ENCODE data around the gene SUMF2.
"Not testable (repeated sequence)": the region's sequence is repeated elsewhere in the genome, so short reads cannot be mapped to it uniquely, and the experiment has no call there.

The SUMF2 gene

DNA sequence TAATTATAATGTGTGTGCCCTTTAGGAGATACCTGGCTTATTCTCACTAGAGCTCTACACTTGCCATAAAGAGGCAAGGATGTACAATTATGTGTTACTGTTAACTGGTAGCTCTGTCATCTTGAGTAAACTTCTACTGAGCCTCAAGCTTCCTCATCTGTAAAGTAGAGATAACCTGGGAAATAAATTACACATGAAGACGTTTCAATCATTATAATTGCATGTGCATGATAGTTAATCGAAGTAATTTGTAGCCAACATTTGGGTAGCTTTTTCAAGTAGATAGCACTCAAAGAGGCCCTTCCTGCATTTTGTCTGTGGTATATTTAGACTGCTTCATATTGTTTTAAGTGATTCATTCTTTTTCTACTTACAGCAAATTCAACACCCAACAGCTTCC, 10.1 kb upstream of the SUMF2 start:
- DNase-seq (ENCODE audit: extremely low read depth in 1 of 2, low read depth in 1 of 2), result no peak

DNA sequence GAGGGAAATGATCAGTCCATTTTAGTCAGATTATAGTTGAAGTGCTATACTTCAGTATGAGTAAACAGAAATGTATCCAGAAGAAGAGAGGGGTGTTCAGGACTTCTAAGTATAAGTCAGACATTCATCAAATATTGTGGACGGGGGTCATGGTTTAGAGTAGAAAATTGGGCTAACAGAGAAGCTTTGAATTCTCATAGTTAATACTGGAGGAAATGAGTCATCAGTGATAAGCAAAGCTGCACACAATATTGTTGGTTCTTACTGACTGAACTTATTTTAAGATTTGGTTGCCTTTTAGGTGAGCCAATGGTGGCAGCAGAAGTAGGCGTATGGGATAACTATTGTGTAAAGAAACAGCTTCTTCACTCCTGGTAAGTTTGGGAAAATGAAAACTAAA, 1.7 kb upstream of the SUMF2 start:
- no peak for DNase-seq (ENCODE audit: extremely low read depth in 1 of 2, low read depth in 1 of 2)

DNA sequence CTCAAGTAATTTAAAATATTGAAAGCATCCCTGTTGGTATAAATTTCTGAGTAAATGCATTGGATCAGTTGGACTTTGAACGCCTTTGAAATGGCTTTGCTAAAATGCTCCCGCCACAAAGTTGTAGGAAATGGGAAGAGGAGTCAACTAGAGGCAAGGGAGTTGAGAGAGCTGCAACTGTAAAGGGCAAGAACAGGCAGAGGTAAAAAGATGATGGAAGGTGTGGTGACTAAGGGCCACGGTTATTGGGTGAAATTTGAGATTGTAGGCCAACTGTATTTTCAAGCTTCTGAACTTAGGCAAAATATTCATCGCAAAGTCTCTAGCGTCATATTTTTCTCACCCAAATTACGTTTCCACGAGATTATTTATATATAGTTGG, 595 bp upstream of the SUMF2 start:
- no peak for DNase-seq (ENCODE audit: extremely low read depth in 1 of 2, low read depth in 1 of 2)

DNA sequence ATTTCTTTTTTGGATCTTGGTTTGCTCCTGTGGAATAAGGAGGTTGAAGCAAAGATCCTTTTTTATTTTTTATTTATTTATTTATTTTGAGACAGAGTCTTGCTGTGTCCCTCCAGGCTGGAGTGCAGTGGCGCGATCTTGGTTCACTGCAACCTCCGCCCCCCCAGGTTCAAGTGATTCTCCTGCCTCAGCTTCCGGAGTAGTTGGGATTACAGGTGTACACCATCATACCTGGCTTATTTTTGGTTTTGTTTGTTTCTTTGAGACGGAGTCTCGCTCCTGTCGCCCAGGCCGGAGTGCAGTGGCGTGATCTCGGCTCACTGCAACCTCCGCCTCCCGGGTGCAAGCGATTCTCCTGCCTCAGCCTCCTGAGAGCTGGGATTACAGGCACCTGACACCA, 2.3 kb downstream of the SUMF2 start:
- not testable (repeated sequence) for DNase-seq (ENCODE audit: extremely low read depth in 1 of 2, low read depth in 1 of 2)

DNA sequence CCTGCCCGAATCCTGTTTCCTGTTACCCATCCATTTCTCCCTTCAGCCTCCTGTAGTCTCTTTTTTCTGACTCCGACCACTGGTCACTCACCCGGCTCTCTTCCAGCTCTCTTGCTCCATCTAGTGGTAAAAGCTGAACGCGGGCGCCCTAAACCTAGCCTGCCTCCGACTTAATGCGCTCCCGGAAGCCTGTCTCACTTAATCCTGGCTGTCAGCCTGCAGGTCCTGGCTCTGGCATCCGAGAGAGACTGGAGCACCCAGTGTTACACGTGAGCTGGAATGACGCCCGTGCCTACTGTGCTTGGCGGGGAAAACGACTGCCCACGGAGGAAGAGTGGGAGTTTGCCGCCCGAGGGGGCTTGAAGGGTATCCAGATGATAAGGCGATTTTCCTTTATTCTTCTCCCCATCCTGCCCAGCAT, 10.3 kb downstream of the SUMF2 start:
- DNase-seq (ENCODE audit: extremely low read depth in 1 of 2, low read depth in 1 of 2), result peak; percentile 29 to 32

DNA sequence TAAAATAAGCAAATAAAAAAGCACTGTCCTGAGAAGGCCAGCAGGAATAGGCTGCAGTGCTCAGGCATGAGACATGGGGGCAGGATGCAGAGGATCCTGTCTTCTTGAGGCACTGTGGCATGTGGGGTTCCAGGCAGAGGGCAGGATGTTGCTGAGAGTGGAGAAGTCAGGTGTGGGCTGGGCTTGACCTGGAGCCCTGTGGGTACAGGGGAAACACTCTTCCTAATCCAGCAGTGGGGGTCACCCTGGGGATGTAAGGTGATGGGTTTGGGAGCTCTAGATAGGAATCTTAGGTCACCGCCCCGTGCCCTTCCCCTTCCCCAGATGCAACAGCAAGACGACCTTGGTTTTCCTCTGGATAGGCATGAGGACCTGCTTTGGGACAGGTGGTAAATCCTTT, 13.6 kb downstream of the SUMF2 start:
- DNase-seq (ENCODE audit: extremely low read depth in 1 of 2, low read depth in 1 of 2), result no peak

DNA sequence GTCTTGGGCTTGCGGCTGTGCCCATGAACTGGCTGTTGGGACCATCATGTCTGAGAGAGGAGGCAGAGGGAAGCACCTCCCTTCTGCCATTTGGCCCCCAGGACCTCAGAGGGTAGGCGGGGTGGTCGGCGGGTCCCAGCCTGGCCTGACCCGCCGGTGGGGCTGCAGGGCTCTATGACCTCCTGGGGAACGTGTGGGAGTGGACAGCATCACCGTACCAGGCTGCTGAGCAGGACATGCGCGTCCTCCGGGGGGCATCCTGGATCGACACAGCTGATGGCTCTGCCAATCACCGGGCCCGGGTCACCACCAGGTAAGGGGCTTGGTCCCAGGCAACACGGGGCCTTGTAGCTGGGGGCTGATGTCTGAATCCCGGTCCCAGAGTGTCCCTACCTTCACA, 14.1 kb downstream of the SUMF2 start:
- DNase-seq (ENCODE audit: extremely low read depth in 1 of 2, low read depth in 1 of 2), result no peak

DNA sequence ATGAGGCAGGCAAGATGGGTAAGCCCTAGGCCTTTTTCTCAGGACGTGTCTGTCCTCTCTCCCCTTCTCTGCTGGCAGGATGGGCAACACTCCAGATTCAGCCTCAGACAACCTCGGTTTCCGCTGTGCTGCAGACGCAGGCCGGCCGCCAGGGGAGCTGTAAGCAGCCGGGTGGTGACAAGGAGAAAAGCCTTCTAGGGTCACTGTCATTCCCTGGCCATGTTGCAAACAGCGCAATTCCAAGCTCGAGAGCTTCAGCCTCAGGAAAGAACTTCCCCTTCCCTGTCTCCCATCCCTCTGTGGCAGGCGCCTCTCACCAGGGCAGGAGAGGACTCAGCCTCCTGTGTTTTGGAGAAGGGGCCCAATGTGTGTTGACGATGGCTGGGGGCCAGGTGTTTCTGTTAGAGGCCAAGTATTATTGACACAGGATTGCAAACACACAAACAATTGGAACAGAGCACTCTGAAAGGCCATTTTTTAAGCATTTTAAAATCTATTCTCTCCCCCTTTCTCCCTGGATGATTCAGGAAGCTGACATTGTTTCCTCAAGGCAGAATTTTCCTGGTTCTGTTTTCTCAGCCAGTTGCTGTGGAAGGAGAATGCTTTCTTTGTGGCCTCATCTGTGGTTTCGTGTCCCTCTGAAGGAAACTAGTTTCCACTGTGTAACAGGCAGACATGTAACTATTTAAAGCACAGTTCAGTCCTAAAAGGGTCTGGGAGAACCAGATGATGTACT, 15.5 kb downstream of the SUMF2 start:
- no peak for DNase-seq (ENCODE audit: extremely low read depth in 1 of 2, low read depth in 1 of 2)

DNA sequence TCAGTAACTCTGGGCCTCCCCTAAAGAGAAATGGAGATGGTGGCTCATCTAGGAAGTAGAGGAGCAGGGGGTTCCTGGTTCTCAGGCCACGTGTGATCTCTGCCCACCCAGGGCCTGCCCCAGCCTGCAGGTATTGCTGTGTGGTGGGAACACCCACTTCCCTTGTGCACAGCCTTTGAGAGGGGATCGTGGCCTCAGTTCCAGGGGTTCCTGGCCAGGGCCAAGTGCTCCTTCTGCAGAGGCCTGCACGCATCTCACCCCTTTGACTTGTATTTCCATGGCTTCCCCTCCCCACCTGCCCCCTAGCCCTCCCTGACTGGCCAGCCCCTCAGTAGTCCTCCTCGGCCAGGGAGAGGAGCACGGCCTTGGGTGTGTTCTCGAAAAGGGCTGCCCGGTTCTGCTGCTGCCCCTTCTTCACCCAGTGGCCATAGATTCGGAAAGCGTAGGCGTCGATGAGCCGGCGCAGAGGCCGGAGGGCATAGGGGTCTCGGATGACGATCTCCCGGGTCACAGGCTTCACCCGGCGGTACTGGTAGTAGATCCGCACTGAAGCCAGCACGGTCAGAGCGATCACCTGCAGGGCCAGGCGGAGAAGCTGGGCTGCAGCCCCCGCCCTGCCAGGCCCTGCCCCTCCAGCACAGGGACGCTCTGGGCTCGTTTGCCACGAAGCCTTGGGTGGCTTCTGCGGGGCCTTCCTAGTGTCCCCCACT, 16.8 kb downstream of the SUMF2 start:
- DNase-seq (ENCODE audit: extremely low read depth in 1 of 2, low read depth in 1 of 2), result not testable (repeated sequence)

DNA sequence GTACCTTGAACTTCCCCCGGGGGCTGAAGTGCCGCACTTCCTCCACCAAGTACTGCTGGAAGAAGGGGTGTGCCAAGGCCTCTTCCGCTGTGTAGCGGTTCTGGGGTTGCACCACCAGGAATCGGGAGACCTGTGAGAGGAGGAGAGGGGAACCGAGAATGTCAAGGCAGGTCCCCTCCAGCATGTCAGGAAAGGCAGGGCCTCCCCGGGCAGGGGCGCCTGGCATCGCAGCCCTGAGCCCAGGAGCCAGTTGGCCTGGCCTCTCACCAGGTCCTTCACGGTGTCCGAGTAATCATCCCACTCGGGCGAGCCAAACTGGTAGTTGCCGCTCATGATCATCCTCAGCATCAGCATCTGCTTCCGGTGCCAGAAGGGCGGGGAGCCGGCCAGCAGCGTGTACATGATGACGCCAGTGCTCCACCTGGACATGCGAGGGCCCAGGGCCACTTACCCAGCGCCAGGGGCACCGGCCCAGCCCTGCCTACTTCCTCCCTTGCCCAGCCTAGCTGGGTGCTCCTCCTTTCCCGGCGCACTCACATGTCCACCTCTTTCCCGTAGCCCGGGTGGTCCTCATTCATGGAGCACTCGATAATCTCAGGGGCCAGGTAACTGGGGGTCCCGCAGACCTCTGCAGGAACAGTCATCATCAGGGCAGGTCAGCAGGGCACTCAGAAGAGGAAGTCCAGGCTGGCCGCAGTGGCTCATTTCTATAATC, 17.7 kb downstream of the SUMF2 start:
- DNase-seq (ENCODE audit: extremely low read depth in 1 of 2, low read depth in 1 of 2), result no peak

DNA sequence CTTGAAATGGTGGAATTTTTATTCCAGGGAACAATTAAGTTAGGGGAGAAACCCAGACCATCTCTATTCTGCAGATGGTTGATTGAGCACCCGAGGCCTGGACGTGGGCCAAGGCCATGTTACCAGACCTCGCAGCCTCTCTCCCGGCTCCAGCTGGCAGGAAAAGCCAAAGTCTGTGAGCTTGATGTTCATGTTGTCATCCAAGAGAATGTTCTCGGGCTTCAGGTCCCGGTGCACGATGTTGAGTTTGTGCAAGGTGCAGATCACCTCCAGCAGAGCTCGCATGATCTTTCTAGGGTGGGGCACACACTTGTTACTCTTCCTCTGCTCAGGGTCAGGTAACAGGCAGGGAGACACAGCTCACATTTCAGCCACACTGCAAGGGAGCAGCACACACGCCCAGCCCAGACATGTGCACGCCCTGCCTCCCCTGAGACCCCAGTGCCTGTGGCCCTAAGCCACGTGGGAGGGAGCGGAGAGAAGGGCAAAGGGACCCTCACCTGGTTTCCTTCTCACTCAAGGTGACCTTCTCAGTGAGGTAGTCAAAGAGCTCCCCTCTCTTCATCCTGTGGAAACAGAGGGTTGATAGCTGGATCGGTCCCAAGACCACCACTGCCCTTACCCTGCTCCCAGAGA, 19.2 kb downstream of the SUMF2 start:
- DNase-seq (ENCODE audit: extremely low read depth in 1 of 2, low read depth in 1 of 2), result no peak

DNA sequence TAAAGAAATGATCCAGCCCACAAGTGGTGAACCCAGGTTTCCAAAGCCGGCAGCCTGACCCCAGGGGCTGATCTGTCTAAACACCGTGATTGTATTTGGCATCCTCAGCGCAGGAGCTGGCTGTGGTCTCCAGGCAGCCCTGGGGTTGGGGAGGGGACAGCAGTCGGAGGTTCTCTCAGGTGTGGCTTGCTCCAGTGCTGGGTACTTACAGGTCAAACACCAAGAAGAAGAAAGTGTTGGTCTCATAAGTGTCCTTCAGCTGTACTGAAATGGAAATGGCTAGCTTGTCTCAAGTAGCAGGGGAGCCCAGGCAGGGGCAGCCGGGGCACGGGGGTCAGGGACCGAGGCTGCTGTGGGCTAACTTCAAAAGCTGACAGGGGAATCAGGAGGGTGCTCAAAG, 22.7 kb downstream of the SUMF2 start:
- DNase-seq (ENCODE audit: extremely low read depth in 1 of 2, low read depth in 1 of 2), result no peak

DNA sequence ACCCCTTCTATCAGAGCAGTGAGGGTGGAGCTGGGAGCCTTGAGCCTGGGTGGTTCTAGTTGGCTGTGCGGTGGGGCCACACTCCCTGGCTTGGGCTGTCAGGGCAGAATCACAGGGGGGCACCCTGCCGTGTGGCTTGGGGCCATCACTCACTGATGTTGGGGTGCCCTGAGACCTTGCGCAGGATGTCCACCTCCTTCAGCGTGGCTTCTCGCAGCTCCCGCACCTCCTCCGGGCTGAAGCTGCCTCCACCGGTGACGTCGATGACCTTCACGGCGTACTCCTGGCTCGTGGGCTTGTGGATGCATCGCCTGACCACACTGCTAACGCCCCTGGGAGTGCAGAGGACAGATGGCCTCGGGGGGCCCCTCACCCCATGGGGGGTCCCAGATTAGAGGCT, 23.4 kb downstream of the SUMF2 start:
- DNase-seq (ENCODE audit: extremely low read depth in 1 of 2, low read depth in 1 of 2), result no peak

DNA sequence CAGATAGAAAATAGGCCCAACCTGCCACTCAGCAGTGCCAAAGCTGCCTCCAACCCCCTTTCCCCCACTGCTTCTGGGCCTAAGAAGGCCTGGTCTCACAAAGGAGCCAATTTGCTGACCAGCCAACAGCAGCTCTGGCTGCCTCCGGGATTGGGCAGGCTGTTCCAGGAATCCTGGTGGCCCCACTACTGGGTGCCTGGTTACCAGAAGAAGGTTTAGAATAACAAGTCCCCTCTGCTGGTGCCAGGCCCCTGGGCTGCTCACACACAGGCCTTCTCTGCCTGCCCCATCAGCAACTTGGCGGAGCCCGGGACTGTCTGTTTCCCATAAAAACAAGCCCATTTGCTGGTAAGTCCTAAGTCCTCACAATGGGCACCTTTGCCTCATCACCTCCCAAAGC, 27.5 kb downstream of the SUMF2 start:
- no peak for DNase-seq (ENCODE audit: extremely low read depth in 1 of 2, low read depth in 1 of 2)

DNA sequence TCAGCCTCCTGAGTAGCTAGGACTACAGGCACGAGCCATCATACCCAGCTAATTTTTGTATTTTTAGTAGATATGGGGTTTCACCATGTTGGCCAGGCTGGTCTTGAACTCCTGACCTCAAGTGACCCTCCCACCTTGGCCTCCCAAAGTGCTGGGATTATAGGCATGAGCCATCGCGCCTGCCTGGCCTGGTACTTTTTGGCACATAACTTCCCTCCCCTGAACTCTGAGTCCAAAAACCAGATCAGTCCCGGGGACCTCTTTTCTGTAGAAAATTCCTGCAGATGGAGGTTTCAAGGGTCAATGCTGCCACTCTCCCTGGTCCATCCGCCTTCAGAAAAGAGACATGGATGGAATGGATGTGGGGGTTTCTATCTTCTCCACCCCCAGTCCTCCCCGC, 28.3 kb downstream of the SUMF2 start:
- DNase-seq (ENCODE audit: extremely low read depth in 1 of 2, low read depth in 1 of 2), result not testable (repeated sequence)

DNA sequence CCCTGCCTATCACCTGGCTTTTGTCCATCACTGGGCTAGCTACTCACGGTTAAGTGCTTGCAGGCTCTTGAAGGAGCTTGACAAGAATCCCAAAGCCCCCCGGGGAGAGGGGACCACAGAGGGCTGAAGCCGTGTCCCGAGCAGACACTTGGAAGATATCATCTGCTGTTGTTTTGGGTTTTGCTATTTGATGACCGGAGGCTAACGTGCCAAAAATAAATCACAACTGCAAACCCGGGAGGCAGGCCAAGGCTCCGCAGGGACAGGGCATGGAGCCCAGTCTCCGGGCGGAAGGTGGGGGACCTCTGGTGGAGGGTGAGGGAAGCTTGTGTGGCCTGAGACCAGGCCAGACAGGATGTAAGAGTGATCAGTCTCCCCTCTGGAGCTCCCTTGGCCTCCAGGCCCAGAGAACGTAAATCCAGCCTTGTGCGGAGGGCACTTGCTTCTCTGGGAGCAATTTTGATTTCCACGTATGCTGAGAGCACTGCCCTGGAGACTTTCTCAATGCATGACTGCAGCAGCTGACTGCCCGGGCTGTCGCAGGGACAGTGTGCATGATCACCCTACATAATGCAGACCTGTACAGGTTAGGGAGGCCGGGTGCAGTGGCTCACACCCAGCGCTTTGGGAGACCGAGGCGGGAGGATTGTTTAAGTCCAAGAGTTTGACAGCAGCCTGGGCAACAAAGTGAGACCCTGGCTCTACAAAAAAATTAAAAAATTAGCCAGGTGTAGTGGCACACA, 28.9 kb downstream of the SUMF2 start, which contains the start of gene PHKG1:
TSS of gene PHKG1 (minus strand) at position 164 of the 743 bp plus-strand sequence. CDS start 4,011 bp downstream, outside the sequence.
- DNase-seq (ENCODE audit: extremely low read depth in 1 of 2, low read depth in 1 of 2), result no peak

DNA sequence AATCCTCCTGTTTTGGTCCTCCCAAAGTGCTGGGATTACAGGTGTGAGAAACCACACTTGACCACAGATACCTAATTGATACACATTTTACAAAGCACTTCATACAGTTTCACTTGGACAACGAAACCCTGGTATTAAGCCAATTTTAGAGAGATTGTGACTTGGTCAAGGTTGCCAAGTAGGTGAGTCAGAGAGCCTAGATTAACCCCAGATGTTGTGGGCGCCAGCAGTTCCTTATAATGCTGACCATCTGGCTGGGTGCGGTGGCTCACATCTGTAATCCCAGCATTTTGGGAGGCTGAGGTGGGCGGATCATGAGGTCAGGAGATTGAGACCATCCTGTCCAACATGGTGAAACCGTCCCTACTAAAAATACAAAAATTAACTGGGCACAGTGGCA, 33.6 kb downstream of the SUMF2 start:
- no peak for DNase-seq (ENCODE audit: extremely low read depth in 1 of 2, low read depth in 1 of 2)

DNA sequence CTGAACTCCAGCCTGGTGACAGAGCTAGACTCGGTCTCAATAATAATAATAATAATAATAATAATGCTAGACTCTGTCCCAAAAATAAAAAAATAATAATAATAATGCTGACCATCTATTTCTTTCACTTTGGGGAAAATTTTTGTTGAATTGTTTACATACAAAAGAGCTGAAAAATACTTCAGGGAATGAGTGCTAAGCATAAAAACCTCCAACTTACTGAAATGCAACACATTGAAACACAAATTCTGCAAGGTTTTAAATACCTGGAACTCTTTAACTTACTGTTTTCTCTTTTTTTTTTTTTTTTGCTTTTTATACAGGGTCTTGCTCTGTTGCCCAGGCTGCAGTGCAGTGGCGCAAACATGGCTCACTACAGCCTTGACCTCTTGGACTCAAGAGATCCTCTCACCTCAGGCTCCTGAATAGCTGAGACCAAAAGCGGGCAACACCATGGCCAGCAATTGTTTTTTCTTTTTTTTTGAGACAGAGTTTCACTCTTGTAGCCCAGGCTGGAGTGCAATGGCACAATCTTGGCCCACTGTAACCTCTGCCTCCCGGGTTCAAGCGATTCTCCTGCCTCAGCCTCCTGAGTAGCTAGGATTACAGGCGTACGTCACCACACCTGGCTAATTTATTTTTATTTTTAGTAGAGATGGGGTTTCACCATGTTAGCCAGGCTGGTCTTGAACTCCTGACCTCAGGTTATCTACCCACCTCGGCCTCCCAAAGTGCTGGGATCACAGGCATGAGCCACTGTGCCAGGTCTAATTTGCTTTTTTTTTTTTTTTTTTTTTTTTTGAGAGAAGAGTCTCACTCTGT, 34.3 kb downstream of the SUMF2 start:
- DNase-seq (ENCODE audit: extremely low read depth in 1 of 2, low read depth in 1 of 2), result not testable (repeated sequence)

DNA sequence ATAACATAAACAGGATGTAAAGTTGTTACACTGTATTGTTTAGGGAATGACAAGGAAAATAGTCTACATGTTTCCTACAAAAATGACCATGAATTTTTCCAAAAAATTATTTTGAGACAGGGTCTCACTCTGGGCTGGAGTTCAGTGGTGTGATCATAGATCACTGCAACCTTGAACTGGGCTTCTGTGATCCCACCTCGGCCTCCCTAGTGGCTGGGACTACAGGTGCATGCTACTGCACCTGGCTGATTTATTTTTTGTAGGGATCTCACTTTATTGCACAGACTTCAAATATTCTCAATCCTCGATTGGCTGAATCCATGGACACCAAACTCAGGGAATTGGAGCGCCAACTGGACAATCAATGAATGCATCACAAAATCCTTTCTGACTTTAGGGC, 35.6 kb downstream of the SUMF2 start:
- DNase-seq (ENCODE audit: extremely low read depth in 1 of 2, low read depth in 1 of 2), result no peak

DNA sequence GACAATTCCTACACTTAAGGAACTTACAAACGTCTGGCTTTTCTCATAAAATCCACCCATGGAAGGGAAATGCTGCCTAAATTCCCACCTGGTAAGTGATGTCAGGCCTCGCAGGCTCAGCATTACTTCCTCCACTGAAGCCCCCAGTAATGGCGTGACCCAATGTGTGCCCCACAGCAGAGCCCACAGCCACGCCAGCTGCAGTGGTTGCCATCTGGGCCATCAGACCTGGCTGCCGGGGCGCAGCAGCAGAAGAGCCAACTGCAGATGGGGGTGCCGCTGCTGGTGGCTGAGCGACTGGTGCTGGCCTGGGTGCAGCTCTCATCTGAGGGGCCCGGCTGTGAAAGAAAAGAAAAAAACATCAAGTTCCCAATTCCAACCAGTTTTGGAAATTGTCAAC, 40.1 kb downstream of the SUMF2 start:
- not testable (repeated sequence) for DNase-seq (ENCODE audit: extremely low read depth in 1 of 2, low read depth in 1 of 2)

Measured in activated CD8-positive, alpha-beta memory T cell treated with anti-CD3 and anti-CD28 coated beads for 1 hour (primary cell).